DMS153 treated with DMSO at 0.1 percent for 48 hours (cell line): Measurements from ENCODE around the gene SERBP1.

Source experiments
- DNase-seq: peaks from one replicate; lab custom pipeline; 2025; ENCODE audit not compliant: unreplicated experiment; lab: John Stamatoyannopoulos, UW

Gene SERBP1

GRCh38 chr1:67368046-67368514 lies 62.1 kb downstream of the SERBP1 start:
- no peak for DNase-seq

DNA sequence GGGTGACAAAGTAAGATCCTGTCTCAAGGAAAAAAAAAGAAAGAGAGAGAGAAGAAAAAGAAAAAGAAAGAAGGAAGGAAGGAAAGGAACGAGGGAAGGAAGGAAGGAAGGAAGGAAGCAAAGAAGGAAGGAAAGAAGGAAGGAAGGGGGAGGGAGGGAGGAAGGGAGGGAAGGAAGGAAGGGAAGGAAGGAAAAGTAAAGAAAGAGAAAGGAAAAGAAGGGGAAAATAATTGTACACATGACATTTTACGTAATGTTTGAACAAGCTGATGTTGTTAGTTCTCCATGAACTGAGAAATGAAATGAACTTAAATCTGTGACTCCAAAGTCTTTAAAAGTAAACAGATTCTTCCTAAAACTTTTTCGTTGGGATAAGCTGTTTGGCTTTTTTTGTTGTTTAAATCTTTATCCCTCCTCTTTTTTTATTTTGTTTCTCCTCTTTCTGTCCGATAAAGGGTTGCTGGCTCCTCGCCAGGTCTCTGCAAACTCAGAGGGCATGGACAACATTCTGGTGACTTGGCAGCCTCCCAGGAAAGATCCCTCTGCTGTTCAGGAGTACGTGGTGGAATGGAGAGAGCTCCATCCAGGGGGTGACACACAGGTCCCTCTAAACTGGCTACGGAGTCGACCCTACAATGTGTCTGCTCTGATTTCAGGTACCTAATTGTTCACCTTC lies 62.7 kb downstream of the SERBP1 start:
- DNase-seq = peak; percentile 60

DNA sequence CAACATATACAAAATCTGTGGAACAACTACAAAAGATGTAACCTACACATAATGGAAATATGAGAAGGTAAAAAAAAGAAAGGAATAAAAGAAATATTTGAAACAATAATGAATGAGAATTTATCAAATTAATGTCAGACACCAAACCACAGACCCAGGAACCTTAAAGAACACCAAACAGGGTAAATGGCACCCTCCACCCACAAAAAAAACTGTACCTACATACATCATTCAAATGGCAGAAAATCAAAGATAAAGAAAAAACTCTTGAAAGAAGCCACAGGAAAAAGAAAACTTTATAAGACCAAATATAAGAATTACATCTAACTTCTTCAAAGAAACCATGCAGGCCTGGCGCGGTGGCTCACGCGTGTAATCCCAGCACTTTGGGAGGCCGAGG lies 68.6 kb downstream of the SERBP1 start:
- no peak for DNase-seq

DNA sequence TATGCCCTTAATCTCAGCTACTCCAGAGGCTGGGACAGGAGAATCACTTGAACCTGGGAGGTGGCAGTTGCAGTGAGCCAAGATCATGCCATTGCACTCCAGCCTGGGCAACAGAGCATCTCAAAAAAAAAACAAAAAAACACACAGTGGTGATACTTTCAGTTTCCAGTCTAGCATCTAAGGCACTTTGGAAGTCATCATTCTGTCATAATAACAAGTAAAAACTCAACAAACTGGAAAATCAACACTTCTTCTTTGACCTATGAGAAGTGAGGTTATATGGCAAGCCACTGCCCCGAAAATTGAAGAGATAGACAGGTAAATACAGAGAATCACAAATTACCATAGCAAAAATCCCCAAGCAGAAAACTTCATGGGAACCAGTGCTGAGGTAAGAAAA lies 70.6 kb downstream of the SERBP1 start:
- DNase-seq = no peak
